Esophagus squamous epithelium (tissue), 4 donors: ENCODE results near the gene ALPK1.

Experiments
- POLR2A ChIP-seq, 4 donors: fragments of 450-650 bp; IDR thresholded peaks; one replicate each; pipeline ENCODE4 v1.6.1; 2017; ENCODE audit warnings: antibody characterized with exemption in 4 of 4, mild to moderate bottlenecking in 4 of 4, moderate library complexity in 3 of 4
- TF ChIP-seq, protein P1 (sequence below), 6 experiments: fragments of 450-650 bp in 4 of 6; fragments of 200-600 bp in 2 of 6; sonication (generic) in 2 of 6; IDR thresholded peaks; one replicate each; pipeline ENCODE4 v1.5.1; 2016 to 2019; ENCODE audit warnings: antibody characterized with exemption in 6 of 6, mild to moderate bottlenecking in 4 of 6, moderate library complexity in 4 of 6

GRCh38 chr4:112341033-112341432, 43.9 kb downstream of the ALPK1 start:
- TF ChIP-seq, protein P1, sequence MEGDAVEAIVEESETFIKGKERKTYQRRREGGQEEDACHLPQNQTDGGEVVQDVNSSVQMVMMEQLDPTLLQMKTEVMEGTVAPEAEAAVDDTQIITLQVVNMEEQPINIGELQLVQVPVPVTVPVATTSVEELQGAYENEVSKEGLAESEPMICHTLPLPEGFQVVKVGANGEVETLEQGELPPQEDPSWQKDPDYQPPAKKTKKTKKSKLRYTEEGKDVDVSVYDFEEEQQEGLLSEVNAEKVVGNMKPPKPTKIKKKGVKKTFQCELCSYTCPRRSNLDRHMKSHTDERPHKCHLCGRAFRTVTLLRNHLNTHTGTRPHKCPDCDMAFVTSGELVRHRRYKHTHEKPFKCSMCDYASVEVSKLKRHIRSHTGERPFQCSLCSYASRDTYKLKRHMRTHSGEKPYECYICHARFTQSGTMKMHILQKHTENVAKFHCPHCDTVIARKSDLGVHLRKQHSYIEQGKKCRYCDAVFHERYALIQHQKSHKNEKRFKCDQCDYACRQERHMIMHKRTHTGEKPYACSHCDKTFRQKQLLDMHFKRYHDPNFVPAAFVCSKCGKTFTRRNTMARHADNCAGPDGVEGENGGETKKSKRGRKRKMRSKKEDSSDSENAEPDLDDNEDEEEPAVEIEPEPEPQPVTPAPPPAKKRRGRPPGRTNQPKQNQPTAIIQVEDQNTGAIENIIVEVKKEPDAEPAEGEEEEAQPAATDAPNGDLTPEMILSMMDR (IDR thresholded peaks at IDR 0.05): no peak
- TF ChIP-seq POLR2A (IDR thresholded peaks at IDR 0.05): no peak
